NCI-H524 (cell line): ENCODE data around the gene CHAD.

ENCODE experiments used
- DNase-seq, 2 experiments: peaks; one replicate each; lab custom pipeline; 2025; lab: John Stamatoyannopoulos, UW

The CHAD gene

GRCh38 chr17:50468304-50469207, at the start of gene CHAD:
CHAD (minus strand) TSS chr17:50468880; CDS start chr17:50468813, 67 bp downstream.
- DNase-seq = peak in 1 of 2 experiments; percentile 27

- DNase-seq = no peak
Observed at GRCh38 chr17:50517504-50518383, 49.1 kb upstream of the CHAD start.

- no peak for DNase-seq
Observed at GRCh38 chr17:50517011-50517410, 48.3 kb upstream of the CHAD start.

GRCh38 chr17:50514936-50515702, 46.4 kb upstream of the CHAD start:
- DNase-seq = no peak

- no peak for DNase-seq
Observed at GRCh38 chr17:50514388-50514787, 45.7 kb upstream of the CHAD start.

- no peak for DNase-seq
Observed at GRCh38 chr17:50513495-50513894, 44.8 kb upstream of the CHAD start.

GRCh38 chr17:50511058-50511457, 42.4 kb upstream of the CHAD start:
- DNase-seq = no peak

- DNase-seq = no peak
Observed at GRCh38 chr17:50508573-50509460, 40.1 kb upstream of the CHAD start.

GRCh38 chr17:50507871-50508572, 39.3 kb upstream of the CHAD start, which contains the start of gene MYCBPAP:
MYCBPAP (plus strand) TSS chr17:50508439; CDS start chr17:50508675, 236 bp downstream.
- peak in 1 of 2 experiments; percentile 65 for DNase-seq

- DNase-seq = no peak
Observed at GRCh38 chr17:50506298-50506697, 37.6 kb upstream of the CHAD start.

- no peak for DNase-seq
Observed at GRCh38 chr17:50505591-50506130, 37.0 kb upstream of the CHAD start.

GRCh38 chr17:50502301-50502990, 33.8 kb upstream of the CHAD start:
- no peak for DNase-seq

- peak in 1 of 2 experiments; percentile 34 for DNase-seq
Observed at GRCh38 chr17:50501054-50501453, 32.4 kb upstream of the CHAD start.

GRCh38 chr17:50499721-50500120, 31.0 kb upstream of the CHAD start:
- no peak for DNase-seq

GRCh38 chr17:50499270-50499669, 30.6 kb upstream of the CHAD start:
- no peak for DNase-seq

GRCh38 chr17:50498021-50498874, 29.6 kb upstream of the CHAD start:
- no peak for DNase-seq

- no peak for DNase-seq
Observed at GRCh38 chr17:50495918-50496317, 27.2 kb upstream of the CHAD start.

GRCh38 chr17:50495217-50495823, 26.6 kb upstream of the CHAD start:
- no peak for DNase-seq
